HCT116 (cell line): Measurements from ENCODE around the gene ZNF462. TPM values are rescaled to one million over a fixed set of nuclear protein-coding genes. Genes with fewer than 3 reads are reported as not detected.

Experiments used
- ATAC-seq: fragments of 200-7000 bp; cut with Tn5 transposase; 2 replicates; pipeline ENCODE4 v1.9.1; 2020; ENCODE audit warnings: mild to moderate bottlenecking, moderate library complexity
- BruUV-seq: library from RNA; stranded (reverse); fragments of 400-500 nt; replicated peaks from 2 replicates; lab custom pipeline; 2021; lab: Mats Ljungman, UMichigan
- CTCF ChIA-PET: fragments of 300-600 bp; sonication (Branson Sonifier 250); formaldehyde crosslinking; loops from one replicate; lab custom pipeline; 2021; ENCODE audit warnings: antibody characterized with exemption; lab: Charles Lee
- POLR2A ChIA-PET: fragments of 300-600, 350-600 bp; sonication (Branson Sonifier 250); formaldehyde crosslinking; loops from one replicate; lab custom pipeline; 2021; ENCODE audit warnings: antibody characterized with exemption; lab: Charles Lee
- RAD21 ChIA-PET, 2 experiments: fragments of 300-600 bp; sonication (Branson Sonifier 250); formaldehyde crosslinking; loops; one replicate each; lab custom pipeline; 2023; ENCODE audit warnings: low total read pairs in 2 of 2; ENCODE audit not compliant: uncharacterized antibody in 2 of 2, unreplicated experiment in 2 of 2, low non-redundant PET in 1 of 2; lab: Charles Lee
- DNase-seq: peaks from one replicate; pipeline ENCODE4 v3.0.0-alpha.2; 2010; ENCODE audit warnings: low read depth, low spot score
- H2AFZ ChIP-seq: fragments of 200-600 bp; shearing (Covaris generic), sonication (generic); 2 replicates; pipeline ENCODE4 v1.6.1; 2017; ENCODE audit warnings: low read depth, mixed run types, mixed read lengths, antibody characterized with exemption, low read length; ENCODE audit not compliant: poor library complexity, severe bottlenecking
- H3K27ac ChIP-seq: 2 replicates; pipeline ENCODE4 v1.5.1; 2012; ENCODE audit warnings: low read depth, low read length
- H3K27me3 ChIP-seq: fragments of 200-600 bp; sonication (generic); 2 replicates; pipeline ENCODE4 v1.6.1; 2016; ENCODE audit warnings: mixed run types, low read length, mixed read lengths; ENCODE audit not compliant: insufficient read depth
- H3K36me3 ChIP-seq, 2 experiments: fragments of 200-500 bp in 1 of 2; fragments of 200-600 bp in 1 of 2; sonication (Bioruptor generic) in 1 of 2; sonication (generic) in 1 of 2; 2 replicates each; pipeline versions ENCODE4 v1.5.1 to v1.6.1; 2014 to 2016; ENCODE audit warnings: low read length in 2 of 2, inconsistent platforms in 1 of 2, mixed read lengths in 1 of 2, mixed run types in 1 of 2; ENCODE audit not compliant: insufficient read depth in 2 of 2, control insufficient read depth in 1 of 2
- H3K4me1 ChIP-seq, 2 experiments: fragments of 200-600 bp in 1 of 2; sonication (generic) in 1 of 2; 2 replicates each; pipeline versions ENCODE4 v1.5.1 to v1.6.1; 2012 to 2017; ENCODE audit warnings: low read length in 2 of 2, inconsistent platforms in 1 of 2, mild to moderate bottlenecking in 1 of 2, mixed read lengths in 1 of 2, mixed run types in 1 of 2, moderate library complexity in 1 of 2; ENCODE audit not compliant: insufficient read depth in 2 of 2, control insufficient read depth in 1 of 2
- H3K4me2 ChIP-seq: fragments of 200-600 bp; sonication (generic); 2 replicates; pipeline ENCODE4 v1.6.1; 2017; ENCODE audit warnings: mixed run types, low read length, mixed read lengths
- H3K4me3 ChIP-seq, 2 experiments: fragments of 200-600 bp in 1 of 2; sonication (generic) in 1 of 2; replicated peaks in 1 of 2; 2 replicates each; pipeline ENCODE4 v1.5.1; 2011 to 2016; ENCODE audit warnings: low read length in 2 of 2, control low read depth in 1 of 2, low read depth in 1 of 2, mild to moderate bottlenecking in 1 of 2, mixed read lengths in 1 of 2, mixed run types in 1 of 2
- H3K79me2 ChIP-seq: fragments of 200-600 bp; sonication (generic); 2 replicates; pipeline ENCODE4 v1.6.1; 2017; ENCODE audit warnings: mild to moderate bottlenecking, mixed run types, low read length, moderate library complexity, mixed read lengths; ENCODE audit not compliant: insufficient read depth
- H3K9ac ChIP-seq: fragments of 200-600 bp; sonication (generic); 2 replicates; pipeline ENCODE4 v1.6.1; 2016; ENCODE audit warnings: low read length, mixed read lengths
- H3K9me2 ChIP-seq: fragments of 200-600 bp; sonication (generic), shearing (Covaris generic); 2 replicates; pipeline ENCODE4 v1.6.1; 2017; ENCODE audit warnings: mixed run types, mild to moderate bottlenecking, moderate library complexity; ENCODE audit not compliant: insufficient read depth
- H3K9me3 ChIP-seq, 2 experiments: fragments of 200-500 bp in 1 of 2; fragments of 200-600 bp in 1 of 2; sonication (Bioruptor generic) in 1 of 2; sonication (generic) in 1 of 2; 2 replicates each; pipeline ENCODE4 v1.6.1; 2014 to 2017; ENCODE audit warnings: low read length in 2 of 2, mixed read lengths in 2 of 2, inconsistent platforms in 1 of 2, low read depth in 1 of 2, mild to moderate bottlenecking in 1 of 2, mixed run types in 1 of 2, moderate library complexity in 1 of 2; ENCODE audit not compliant: control insufficient read depth in 1 of 2, insufficient read depth in 1 of 2
- H4K20me1 ChIP-seq: fragments of 200-600 bp; sonication (generic), shearing (Covaris generic); 2 replicates; pipeline ENCODE4 v1.6.1; 2017; ENCODE audit warnings: mixed run types, mild to moderate bottlenecking, moderate library complexity; ENCODE audit not compliant: insufficient read depth
- CBX3 ChIP-seq: IDR thresholded peaks from 2 replicates; pipeline ENCODE4 v1.6.1; 2012; ENCODE audit warnings: low read depth
- CEBPB ChIP-seq: IDR thresholded peaks from 2 replicates; pipeline ENCODE4 v1.6.1; 2012; ENCODE audit warnings: low read depth
- EGR1 ChIP-seq: IDR thresholded peaks from 2 replicates; pipeline ENCODE4 v1.6.1; 2012; ENCODE audit warnings: low read depth
- ELF1 ChIP-seq: IDR thresholded peaks from 2 replicates; pipeline ENCODE4 v1.6.1; 2012; ENCODE audit warnings: low read depth, borderline replicate concordance
- EZH2 ChIP-seq: fragments of 200-600 bp; sonication (generic); IDR thresholded peaks from 2 replicates; pipeline ENCODE4 v1.6.1; 2017; ENCODE audit warnings: antibody characterized with exemption, mixed run types
- EZH2phosphoT487 ChIP-seq: fragments of 200-600 bp; IDR thresholded peaks from 2 replicates; pipeline ENCODE4 v1.6.1; 2018; ENCODE audit warnings: antibody characterized with exemption, borderline replicate concordance
- FOSL1 ChIP-seq: IDR thresholded peaks from 2 replicates; pipeline ENCODE4 v1.6.1; 2012; ENCODE audit warnings: low read depth
- JUND ChIP-seq: IDR thresholded peaks from 2 replicates; pipeline ENCODE4 v1.6.1; 2012
- POLR2A ChIP-seq: IDR thresholded peaks from 2 replicates; pipeline ENCODE4 v1.7.0; 2011; ENCODE audit warnings: borderline replicate concordance; ENCODE audit not compliant: insufficient read depth, insufficient read length; ENCODE audit errors: extremely low read depth
- RAD21 ChIP-seq: IDR thresholded peaks from 2 replicates; pipeline ENCODE4 v1.6.1; 2012; ENCODE audit warnings: low read depth, mild to moderate bottlenecking
- SIN3A ChIP-seq: IDR thresholded peaks from 2 replicates; pipeline ENCODE4 v1.6.1; 2012; ENCODE audit warnings: low read depth
- SP1 ChIP-seq: IDR thresholded peaks from 2 replicates; pipeline ENCODE4 v1.6.1; 2012; ENCODE audit warnings: low read depth
- SRF ChIP-seq: IDR thresholded peaks from 2 replicates; pipeline ENCODE4 v1.6.1; 2012; ENCODE audit warnings: low read depth
- TCF7L2 ChIP-seq: IDR thresholded peaks from 2 replicates; pipeline ENCODE4 v1.7.0; 2011; ENCODE audit warnings: borderline replicate concordance, inconsistent platforms; ENCODE audit not compliant: insufficient read depth, insufficient read length; ENCODE audit errors: extremely low read depth
- ZFX ChIP-seq: fragments of 450-650 bp; IDR thresholded peaks from 2 replicates; pipeline ENCODE4 v1.6.1; 2017
- ZNF274 ChIP-seq: fragments of 200-500 bp; sonication (Bioruptor generic); IDR thresholded peaks from 2 replicates; pipeline ENCODE4 v1.6.1; 2014; ENCODE audit warnings: mild to moderate bottlenecking, low read depth, low read length, inconsistent platforms
- intact Hi-C: fragments of 100-400 bp; cut with micrococcal nuclease; formaldehyde crosslinking; loops from 2 replicates; pipeline ENCODE4 v1.10.0; 2022
- total RNA-seq: library from RNA; stranded (reverse); gene quantifications from one replicate; pipeline ENCODE4 v1.2.1, GENCODE V29; 2021; ENCODE audit not compliant: unreplicated experiment
- TF ChIP-seq, protein P1 (sequence below): IDR thresholded peaks from 2 replicates; pipeline ENCODE4 v1.6.1; 2012; ENCODE audit warnings: low read depth
- TF ChIP-seq, protein P2 (sequence below), 3 experiments: fragments of 200-600 bp in 1 of 3; sonication (generic) in 1 of 3; IDR thresholded peaks in 2 of 3; conservative IDR thresholded peaks in 1 of 3; 2 replicates each; pipeline ENCODE4 v1.5.1; 2012 to 2017; ENCODE audit warnings: low read depth in 2 of 3, low read length in 2 of 3, antibody characterized with exemption in 1 of 3, borderline replicate concordance in 1 of 3, control low read depth in 1 of 3, mild to moderate bottlenecking in 1 of 3, mixed read lengths in 1 of 3, mixed run types in 1 of 3, moderate library complexity in 1 of 3; ENCODE audit not compliant: insufficient read depth in 1 of 3

Gene ZNF462
- total RNA-seq, 1 experiment from 2014 or later: 18.1 TPM

DNA sequence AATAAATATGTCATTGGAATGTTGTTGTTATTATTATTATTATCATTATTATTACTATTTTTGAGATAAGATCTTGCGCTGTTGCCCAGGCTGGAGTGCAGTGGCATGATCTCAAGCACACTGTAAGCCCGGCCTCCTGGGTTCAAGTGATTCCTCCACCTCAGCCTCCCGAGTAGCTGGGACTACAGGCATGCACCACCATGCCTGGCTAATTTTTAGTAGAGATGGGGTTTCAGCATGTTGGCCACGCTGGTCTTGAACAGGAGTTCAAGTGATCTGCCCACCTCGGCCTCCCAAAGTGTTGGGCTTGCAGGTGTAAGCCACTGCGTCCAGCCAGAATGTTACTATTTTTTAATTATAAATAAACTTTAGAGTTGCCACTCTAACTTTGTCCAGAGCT, 14.4 kb downstream of the ZNF462 start:
- Histone ChIP-seq H3K9me2 (no peaks in the 10 kb centered on the region), H3K36me3 (no peaks in the 10 kb centered on the region), H3K4me1 (no peaks in the 10 kb centered on the region), H3K4me2 (no peak overlapping the region), H3K27me3 (no peaks in the 10 kb centered on the region), H3K4me3 (no peak overlapping the region), H3K79me2 (peaks cover 14% of the 10 kb centered on the region), H3K9me3 (no peaks in the 10 kb centered on the region), H3K9ac (no peak overlapping the region), H4K20me1 (no peaks in the 10 kb centered on the region), H3K27ac (no peak overlapping the region), H2AFZ (no peak overlapping the region)
- POLR2A ChIA-PET: no interaction called here
- TF ChIP-seq CBX3 (no peak), EZH2phosphoT487 (no peak), SIN3A (no peak), ZFX (no peak), POLR2A (no peak), FOSL1 (no peak), SP1 (no peak), CEBPB (no peak), ELF1 (no peak), SRF (no peak), EGR1 (no peak), TCF7L2 (no peak), RAD21 (no peak), EZH2 (no peak), ZNF274 (no peak), JUND (no peak)
- TF ChIP-seq, protein P1, sequence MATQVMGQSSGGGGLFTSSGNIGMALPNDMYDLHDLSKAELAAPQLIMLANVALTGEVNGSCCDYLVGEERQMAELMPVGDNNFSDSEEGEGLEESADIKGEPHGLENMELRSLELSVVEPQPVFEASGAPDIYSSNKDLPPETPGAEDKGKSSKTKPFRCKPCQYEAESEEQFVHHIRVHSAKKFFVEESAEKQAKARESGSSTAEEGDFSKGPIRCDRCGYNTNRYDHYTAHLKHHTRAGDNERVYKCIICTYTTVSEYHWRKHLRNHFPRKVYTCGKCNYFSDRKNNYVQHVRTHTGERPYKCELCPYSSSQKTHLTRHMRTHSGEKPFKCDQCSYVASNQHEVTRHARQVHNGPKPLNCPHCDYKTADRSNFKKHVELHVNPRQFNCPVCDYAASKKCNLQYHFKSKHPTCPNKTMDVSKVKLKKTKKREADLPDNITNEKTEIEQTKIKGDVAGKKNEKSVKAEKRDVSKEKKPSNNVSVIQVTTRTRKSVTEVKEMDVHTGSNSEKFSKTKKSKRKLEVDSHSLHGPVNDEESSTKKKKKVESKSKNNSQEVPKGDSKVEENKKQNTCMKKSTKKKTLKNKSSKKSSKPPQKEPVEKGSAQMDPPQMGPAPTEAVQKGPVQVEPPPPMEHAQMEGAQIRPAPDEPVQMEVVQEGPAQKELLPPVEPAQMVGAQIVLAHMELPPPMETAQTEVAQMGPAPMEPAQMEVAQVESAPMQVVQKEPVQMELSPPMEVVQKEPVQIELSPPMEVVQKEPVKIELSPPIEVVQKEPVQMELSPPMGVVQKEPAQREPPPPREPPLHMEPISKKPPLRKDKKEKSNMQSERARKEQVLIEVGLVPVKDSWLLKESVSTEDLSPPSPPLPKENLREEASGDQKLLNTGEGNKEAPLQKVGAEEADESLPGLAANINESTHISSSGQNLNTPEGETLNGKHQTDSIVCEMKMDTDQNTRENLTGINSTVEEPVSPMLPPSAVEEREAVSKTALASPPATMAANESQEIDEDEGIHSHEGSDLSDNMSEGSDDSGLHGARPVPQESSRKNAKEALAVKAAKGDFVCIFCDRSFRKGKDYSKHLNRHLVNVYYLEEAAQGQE: no peak
- TF ChIP-seq, protein P2, sequence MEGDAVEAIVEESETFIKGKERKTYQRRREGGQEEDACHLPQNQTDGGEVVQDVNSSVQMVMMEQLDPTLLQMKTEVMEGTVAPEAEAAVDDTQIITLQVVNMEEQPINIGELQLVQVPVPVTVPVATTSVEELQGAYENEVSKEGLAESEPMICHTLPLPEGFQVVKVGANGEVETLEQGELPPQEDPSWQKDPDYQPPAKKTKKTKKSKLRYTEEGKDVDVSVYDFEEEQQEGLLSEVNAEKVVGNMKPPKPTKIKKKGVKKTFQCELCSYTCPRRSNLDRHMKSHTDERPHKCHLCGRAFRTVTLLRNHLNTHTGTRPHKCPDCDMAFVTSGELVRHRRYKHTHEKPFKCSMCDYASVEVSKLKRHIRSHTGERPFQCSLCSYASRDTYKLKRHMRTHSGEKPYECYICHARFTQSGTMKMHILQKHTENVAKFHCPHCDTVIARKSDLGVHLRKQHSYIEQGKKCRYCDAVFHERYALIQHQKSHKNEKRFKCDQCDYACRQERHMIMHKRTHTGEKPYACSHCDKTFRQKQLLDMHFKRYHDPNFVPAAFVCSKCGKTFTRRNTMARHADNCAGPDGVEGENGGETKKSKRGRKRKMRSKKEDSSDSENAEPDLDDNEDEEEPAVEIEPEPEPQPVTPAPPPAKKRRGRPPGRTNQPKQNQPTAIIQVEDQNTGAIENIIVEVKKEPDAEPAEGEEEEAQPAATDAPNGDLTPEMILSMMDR (IDR thresholded peaks at IDR 0.05 in 2 of 3, conservative IDR thresholded peaks at IDR 0.05 in 1 of 3; ENCODE audit: borderline replicate concordance in 1 of 3, insufficient read depth in 1 of 3, low read depth in 2 of 3, low read length in 2 of 3): no peak
- CTCF ChIA-PET: no interaction called here
- DNase-seq: no peak
- intact Hi-C loops: no loop called here
- ATAC-seq: no peak
- BruUV-seq: no TSS peak
- RAD21 ChIA-PET: no interaction called here
